Activated CD4-positive, alpha-beta T cell treated with anti-CD3 and anti-CD28 coated beads, Interleukin-2, amount 50 U/mL, for 48 hours (primary cell): Measurements from ENCODE around the gene TMEM117.
A peak's percentile ranks its signal among the peaks of the same experiment; 100 is the strongest.

ENCODE experiments used
- DNase-seq, 2 experiments: peaks; one replicate each; pipeline ENCODE4 v3.0.0-alpha.2; 2020

TMEM117 gene

GRCh38 chr12:43887397-43887796, 51.5 kb downstream of the TMEM117 start:
- DNase-seq = no peak

GRCh38 chr12:43891856-43892574, 56.1 kb downstream of the TMEM117 start:
- DNase-seq = no peak

- no peak for DNase-seq
These were observed 57.8 kb downstream of the TMEM117 start for GRCh38 chr12:43893670-43894069.

GRCh38 chr12:43895580-43896206, 59.8 kb downstream of the TMEM117 start:
- no peak for DNase-seq

GRCh38 chr12:43896496-43896895, 60.6 kb downstream of the TMEM117 start:
- no peak for DNase-seq

GRCh38 chr12:43898474-43898873, 62.6 kb downstream of the TMEM117 start:
- DNase-seq = no peak

GRCh38 chr12:43899574-43899973, 63.7 kb downstream of the TMEM117 start:
- DNase-seq = no peak

GRCh38 chr12:43903686-43904085, 67.8 kb downstream of the TMEM117 start:
- DNase-seq = no peak

- no peak for DNase-seq
These were observed 77.0 kb downstream of the TMEM117 start for GRCh38 chr12:43912859-43913258.

GRCh38 chr12:43914391-43914790, 78.5 kb downstream of the TMEM117 start:
- DNase-seq = no peak

- no peak for DNase-seq
These were observed 79.1 kb downstream of the TMEM117 start for GRCh38 chr12:43914923-43915468.

GRCh38 chr12:43917896-43918295, 82.0 kb downstream of the TMEM117 start:
- no peak for DNase-seq

GRCh38 chr12:43921666-43922337, 85.9 kb downstream of the TMEM117 start:
- DNase-seq = no peak

- no peak for DNase-seq
These were observed 94.2 kb downstream of the TMEM117 start for GRCh38 chr12:43930032-43930431.

GRCh38 chr12:43931187-43931586, 95.3 kb downstream of the TMEM117 start:
- DNase-seq = no peak

GRCh38 chr12:43935581-43935980, 99.7 kb downstream of the TMEM117 start:
- no peak for DNase-seq

GRCh38 chr12:43937947-43938346, 102.1 kb downstream of the TMEM117 start:
- no peak for DNase-seq

- no peak for DNase-seq
These were observed 106.5 kb downstream of the TMEM117 start for GRCh38 chr12:43942379-43942778.

GRCh38 chr12:43945983-43946382, 110.1 kb downstream of the TMEM117 start:
- no peak for DNase-seq

GRCh38 chr12:43951286-43951685, 115.4 kb downstream of the TMEM117 start:
- DNase-seq = no peak

- peak in 1 of 2 experiments; percentile 11 for DNase-seq
These were observed 122.0 kb downstream of the TMEM117 start for GRCh38 chr12:43957732-43958372.

GRCh38 chr12:43964033-43964432, 128.2 kb downstream of the TMEM117 start:
- no peak for DNase-seq

- DNase-seq = no peak
These were observed 129.1 kb downstream of the TMEM117 start for GRCh38 chr12:43964961-43965360.
